Activated naive CD4-positive, alpha-beta T cell treated with anti-CD3 and anti-CD28 coated beads, Interleukin-2, amount 50 U/mL, for 72 hours (primary cell): ENCODE results near the gene KCNJ1. TPM values are rescaled to one million over a fixed set of nuclear protein-coding genes. Genes with fewer than 3 reads are reported as not detected.

Experiments used
- ATAC-seq, 2 donors: fragments of 150-1000 bp; cut with Tn5 transposase; 2 replicates each; pipeline ENCODE4 v1.10.0; 2021; ENCODE audit warnings: mild to moderate bottlenecking in 2 of 2, moderate library complexity in 2 of 2
- DNase-seq, 2 donors: peaks; one replicate each; pipeline ENCODE4 v3.0.0; 2021 to 2022; ENCODE audit warnings: low spot score in 2 of 2
- H3K27ac Mint-ChIP-seq, 2 donors: one replicate each; pipeline ENCODE4 v1.8.0; 2022; ENCODE audit warnings: mild to moderate bottlenecking in 2 of 2, mixed read lengths in 2 of 2
- H3K36me3 Mint-ChIP-seq, 2 donors: one replicate each; pipeline ENCODE4 v1.8.0; 2022; ENCODE audit warnings: mixed read lengths in 2 of 2
- H3K9me3 Mint-ChIP-seq, 2 donors: one replicate each; pipeline ENCODE4 v1.8.0; 2022; ENCODE audit warnings: mixed read lengths in 2 of 2
- total RNA-seq, 2 donors: library from RNA; stranded (reverse); gene quantifications; one replicate each; pipeline ENCODE4 v1.2.3, GENCODE V29; 2022

KCNJ1 gene
- total RNA-seq = not detected

DNA sequence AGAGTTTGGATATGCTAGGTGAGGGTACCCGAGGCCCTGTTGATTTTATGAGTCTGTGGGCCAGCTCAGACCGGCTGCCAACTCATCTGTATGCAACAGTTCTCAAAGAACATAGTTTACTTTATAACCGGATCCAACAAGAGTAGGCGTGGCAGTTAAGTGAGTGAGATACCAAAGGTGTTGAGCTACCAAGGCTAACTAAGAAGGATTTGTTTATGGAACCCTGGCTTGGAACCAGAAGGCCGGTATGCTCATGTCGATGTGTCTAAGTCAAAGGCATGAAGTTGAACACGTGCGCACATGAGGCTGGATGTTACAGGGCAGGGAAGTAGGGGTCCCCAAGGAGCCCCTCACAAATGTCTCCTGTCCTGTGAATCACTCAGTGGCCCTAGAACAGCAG lies at the start of gene KCNJ1:
Gene KCNJ1 (minus strand): TSS at position 20 of the 400 bp plus-strand sequence. CDS start 27,053 bp downstream, outside the sequence.
- Mint-ChIP-seq H3K36me3 (no peaks in the 10 kb centered on the region), H3K27ac (no peak within 1 kb of the TSS), H3K9me3 (no peaks in the 10 kb centered on the region)
- ATAC-seq = peak; percentile 46 to 53
- peak in 1 of 2 donors; percentile 22 for DNase-seq

DNA sequence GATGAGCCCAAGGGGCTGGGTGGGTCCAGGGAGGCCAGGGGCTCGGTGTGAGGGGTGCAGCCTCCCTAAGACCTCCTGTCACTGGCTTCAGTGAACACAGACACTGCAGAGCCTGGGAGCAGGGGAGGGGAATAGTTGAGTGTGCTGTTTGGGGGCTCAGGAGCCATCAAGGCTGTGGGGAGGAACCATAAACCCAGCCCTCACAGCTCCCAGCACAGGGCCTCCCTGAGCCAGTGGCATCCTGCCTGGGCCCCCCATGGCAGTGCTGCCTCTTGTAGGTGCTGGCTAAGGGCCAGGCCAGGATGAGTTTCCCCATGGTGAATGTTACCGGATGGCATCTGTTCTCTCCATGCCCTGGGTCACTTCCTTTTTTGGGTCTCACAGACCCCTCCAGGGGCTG lies 49.6 kb upstream of the KCNJ1 start:
- DNase-seq = no peak
- no peak for ATAC-seq
- Mint-ChIP-seq H3K9me3 (no peaks in the 10 kb centered on the region), H3K36me3 (no peaks in the 10 kb centered on the region), H3K27ac (no peak overlapping the region)

DNA sequence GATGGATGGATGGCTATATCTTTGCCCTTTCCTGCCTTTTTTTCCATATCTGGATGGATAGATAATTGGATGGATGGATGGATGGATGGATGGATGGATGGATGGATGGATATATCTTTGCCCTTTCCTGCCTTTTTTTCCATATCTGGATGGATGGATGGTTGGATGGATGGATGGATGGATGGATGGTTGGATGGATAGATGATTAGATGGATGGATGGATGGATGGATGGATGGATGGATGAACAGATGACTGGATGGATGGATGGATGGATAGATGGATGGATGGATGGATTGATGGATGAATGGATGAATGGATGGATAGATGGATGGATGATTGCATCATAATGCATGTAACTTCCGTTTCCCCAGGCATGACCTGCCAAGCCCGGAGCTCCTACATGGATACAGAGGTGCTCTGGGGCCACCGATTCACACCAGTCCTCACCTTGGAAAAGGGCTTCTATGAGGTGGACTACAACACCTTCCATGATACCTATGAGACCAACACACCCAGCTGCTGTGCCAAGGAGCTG lies 49.0 kb upstream of the KCNJ1 start:
- Mint-ChIP-seq H3K36me3 (no peaks in the 10 kb centered on the region), H3K9me3 (no peaks in the 10 kb centered on the region), H3K27ac (no peak overlapping the region)
- no peak for DNase-seq
- ATAC-seq = no peak

DNA sequence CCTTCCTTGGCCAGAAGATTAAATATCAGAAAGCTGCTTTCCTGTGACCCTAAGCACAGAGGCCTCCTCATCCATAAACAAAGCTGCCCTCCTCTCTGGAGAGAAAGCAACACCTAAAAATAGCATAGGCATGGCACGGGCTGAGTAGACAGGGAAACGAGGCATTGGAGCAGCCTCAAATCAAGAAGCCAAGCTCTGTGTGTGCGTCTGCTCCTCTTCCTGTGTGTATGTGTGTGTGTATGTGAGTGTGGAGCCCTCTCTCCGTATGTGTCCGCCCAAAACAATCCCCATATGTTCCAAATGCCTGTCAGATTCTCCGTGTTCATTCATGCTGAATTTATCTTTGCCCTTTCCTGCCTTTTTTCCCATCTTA lies 48.0 kb upstream of the KCNJ1 start:
- H3K27ac Mint-ChIP-seq = no peak overlapping the region
- no peaks in the 10 kb centered on the region for H3K9me3 Mint-ChIP-seq
- H3K36me3 Mint-ChIP-seq = no peaks in the 10 kb centered on the region
- ATAC-seq (no peak), DNase-seq (no peak)

DNA sequence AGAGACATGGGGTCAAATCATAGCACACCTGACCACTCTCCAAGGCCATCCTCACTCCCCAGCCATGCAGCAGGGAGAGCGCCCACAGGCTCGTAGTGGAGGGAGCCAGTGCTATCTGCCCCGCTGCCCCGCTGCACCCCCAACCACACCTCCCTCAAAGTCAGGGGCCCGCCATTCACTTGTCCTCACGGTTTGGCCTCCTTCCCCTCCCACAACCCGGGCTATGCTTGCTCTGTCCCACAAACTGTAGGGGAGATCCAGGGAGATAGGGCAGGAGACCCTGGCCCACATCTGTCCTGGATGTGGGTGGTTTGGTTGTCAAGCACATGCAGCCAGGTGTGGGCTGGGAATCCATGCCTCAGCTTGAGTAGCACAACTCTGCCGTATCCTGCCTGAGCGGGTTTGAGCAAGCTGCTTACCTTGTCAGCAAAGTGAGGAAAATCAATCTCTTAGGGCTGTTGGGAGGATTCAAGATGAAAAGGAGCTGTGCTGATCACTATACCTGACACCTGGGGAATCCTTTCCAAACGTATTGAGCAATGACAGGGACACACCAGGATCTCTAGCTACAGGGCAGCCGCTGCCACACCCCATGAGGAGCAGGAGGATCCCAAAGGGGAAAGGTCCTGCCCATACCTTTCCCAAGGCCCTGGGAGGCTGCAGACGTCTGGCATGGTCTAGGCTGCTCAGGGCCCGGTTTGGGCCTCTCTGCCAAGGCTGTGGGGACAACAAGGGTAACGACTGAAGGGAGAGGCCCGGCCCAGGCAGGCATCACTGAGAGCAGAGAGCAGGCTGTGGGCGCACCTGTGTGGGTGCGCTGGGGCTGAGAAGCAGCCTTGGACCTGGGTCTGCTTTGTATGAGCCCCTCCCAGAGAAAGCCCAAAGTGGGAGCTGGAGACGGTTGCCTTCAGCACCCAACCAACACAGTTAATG lies 47.4 kb upstream of the KCNJ1 start:
- DNase-seq (no peak), ATAC-seq (no peak)
- no peaks in the 10 kb centered on the region for H3K36me3 Mint-ChIP-seq
- no peaks in the 10 kb centered on the region for H3K9me3 Mint-ChIP-seq
- H3K27ac Mint-ChIP-seq = no peak overlapping the region

DNA sequence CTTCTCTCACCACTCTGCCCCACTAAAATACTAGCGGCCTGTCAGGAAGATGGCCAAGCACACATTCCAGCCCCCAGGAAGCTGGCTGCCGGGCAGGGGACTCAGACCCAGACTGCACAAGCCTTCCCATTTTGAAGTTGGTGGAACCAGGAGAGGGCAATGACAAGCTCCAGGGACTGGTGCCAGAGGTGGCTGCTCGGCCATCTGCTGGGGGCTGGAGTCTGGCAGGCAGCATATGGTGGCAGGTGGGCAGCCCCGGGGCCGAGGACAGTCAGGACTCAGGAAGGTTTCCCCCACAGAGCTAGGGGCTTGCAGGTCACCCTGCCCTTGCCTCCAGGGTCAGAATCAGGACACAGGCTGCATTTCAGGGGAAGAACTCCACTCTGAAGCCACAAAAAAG lies 46.7 kb upstream of the KCNJ1 start:
- Mint-ChIP-seq H3K9me3 (no peaks in the 10 kb centered on the region), H3K36me3 (no peaks in the 10 kb centered on the region), H3K27ac (no peak overlapping the region)
- DNase-seq (no peak), ATAC-seq (no peak)

DNA sequence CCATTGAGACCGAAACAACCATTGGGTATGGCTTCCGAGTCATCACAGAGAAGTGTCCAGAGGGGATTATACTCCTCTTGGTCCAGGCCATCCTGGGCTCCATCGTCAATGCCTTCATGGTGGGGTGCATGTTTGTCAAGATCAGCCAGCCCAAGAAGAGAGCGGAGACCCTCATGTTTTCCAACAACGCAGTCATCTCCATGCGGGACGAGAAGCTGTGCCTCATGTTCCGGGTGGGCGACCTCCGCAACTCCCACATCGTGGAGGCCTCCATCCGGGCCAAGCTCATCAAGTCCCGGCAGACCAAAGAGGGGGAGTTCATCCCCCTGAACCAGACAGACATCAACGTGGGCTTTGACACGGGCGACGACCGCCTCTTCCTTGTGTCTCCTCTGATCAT lies 44.6 kb upstream of the KCNJ1 start:
- Mint-ChIP-seq H3K27ac (no peak overlapping the region), H3K36me3 (no peaks in the 10 kb centered on the region), H3K9me3 (no peaks in the 10 kb centered on the region)
- no peak for DNase-seq
- ATAC-seq = no peak

DNA sequence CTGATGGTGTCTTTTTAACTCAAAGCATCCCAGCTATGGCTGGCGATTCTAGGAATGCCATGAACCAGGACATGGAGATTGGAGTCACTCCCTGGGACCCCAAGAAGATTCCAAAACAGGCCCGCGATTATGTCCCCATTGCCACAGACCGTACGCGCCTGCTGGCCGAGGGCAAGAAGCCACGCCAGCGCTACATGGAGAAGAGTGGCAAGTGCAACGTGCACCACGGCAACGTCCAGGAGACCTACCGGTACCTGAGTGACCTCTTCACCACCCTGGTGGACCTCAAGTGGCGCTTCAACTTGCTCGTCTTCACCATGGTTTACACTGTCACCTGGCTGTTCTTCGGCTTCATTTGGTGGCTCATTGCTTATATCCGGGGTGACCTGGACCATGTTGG lies 44.1 kb upstream of the KCNJ1 start:
- no peak for ATAC-seq
- DNase-seq = no peak
- no peak overlapping the region for H3K27ac Mint-ChIP-seq
- no peaks in the 10 kb centered on the region for H3K9me3 Mint-ChIP-seq
- H3K36me3 Mint-ChIP-seq = no peaks in the 10 kb centered on the region

DNA sequence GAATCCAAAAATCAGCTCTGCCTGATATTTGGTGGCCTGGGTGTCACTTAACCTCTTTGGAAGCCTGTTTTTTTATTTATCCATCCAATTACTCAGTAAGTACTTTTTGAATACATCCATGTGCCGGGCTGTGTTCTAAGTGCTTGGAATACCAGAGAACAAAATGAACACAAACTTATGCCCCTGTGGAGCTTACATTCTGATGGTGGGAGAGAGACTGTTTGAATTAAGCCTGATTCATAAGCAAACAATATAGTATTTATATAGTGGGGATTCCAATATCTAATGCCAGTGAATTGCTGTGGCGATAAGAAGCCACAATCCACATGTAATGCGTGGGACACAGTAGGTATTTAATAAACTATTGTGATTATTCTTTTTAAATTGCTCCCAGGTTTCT lies 43.5 kb upstream of the KCNJ1 start:
- no peak for DNase-seq
- no peaks in the 10 kb centered on the region for H3K9me3 Mint-ChIP-seq

DNA sequence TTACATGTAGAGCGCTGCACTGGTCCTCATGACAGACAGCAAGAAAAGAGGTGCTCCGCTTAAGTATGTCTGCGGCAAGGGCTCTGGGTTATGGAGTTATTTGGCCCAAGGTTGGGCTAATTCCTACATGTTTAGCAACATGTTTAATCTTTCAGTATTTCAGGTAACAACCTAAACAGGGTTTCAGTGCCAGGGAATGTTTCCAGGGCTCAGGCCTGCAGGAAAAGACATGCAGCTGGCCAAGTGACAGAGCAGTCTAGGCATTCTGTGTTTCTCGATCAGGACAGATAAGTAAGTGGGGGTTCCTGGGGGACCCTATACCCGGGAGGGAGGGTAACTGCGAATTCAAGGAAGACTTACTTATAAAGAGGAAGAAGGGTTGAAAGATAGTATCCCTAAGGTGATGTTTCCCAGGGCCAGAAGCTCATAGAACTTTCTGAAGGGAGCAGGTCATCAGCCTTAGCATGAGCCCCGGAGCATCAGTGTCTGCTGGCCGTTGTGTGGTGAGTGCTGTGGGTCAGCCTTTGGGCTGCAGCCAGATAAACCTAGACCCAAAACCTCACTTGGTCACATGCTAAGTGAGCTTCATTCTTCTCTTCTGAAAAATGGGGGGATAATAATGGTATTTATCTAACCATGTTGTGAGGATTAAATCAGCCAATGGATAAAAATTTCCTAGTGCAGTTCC lies 42.5 kb upstream of the KCNJ1 start:
- Mint-ChIP-seq H3K9me3 (no peaks in the 10 kb centered on the region), H3K27ac (no peak overlapping the region), H3K36me3 (no peaks in the 10 kb centered on the region)
- ATAC-seq (no peak), DNase-seq (no peak)

More for the DNA sequence above, 43.5 kb upstream of the KCNJ1 start:
- ATAC-seq = no peak
- Mint-ChIP-seq H3K36me3 (no peaks in the 10 kb centered on the region), H3K27ac (no peak overlapping the region)

DNA sequence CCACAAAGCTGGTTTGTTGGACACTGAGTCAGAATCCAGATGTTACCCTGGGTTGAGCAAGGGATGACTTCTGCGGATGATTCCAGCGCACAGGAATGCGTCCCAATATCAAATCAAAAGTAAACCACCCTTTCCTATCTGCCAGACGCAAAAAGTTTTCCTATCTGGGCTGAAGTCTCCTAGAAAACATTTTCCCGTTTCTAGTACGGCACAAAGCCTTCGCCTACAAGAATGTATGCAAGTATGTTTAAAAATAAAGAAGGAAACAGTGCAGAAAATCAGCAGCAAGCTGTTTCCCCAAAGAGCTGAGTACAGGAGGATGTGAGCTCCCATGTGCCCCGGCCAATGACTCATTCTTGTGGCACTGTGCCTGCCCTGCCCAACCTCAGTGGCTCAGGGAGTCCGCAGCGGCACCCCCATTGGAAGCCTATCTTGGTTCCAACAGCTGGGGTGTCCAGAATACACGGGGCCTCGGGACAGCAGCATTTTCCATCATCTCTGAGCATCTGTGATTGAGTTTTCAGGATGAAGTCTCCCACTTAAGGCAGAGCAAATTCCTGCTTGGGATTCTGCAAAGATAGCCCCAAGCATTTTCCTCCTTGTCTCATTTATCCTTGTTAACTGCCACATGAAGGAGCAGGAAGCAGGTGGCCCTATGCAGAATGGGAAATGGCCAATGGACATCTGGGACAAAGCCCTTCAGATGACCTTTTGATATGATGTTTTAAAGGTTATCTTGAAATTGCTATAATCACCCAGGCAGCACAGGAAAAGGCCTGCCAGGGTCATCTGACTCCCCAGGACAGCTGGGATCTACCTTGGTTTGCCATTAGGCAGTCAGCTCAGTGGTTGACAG lies 41.5 kb upstream of the KCNJ1 start:
- ATAC-seq (no peak), DNase-seq (no peak)
- Mint-ChIP-seq H3K36me3 (no peaks in the 10 kb centered on the region), H3K9me3 (no peaks in the 10 kb centered on the region), H3K27ac (no peak overlapping the region)

DNA sequence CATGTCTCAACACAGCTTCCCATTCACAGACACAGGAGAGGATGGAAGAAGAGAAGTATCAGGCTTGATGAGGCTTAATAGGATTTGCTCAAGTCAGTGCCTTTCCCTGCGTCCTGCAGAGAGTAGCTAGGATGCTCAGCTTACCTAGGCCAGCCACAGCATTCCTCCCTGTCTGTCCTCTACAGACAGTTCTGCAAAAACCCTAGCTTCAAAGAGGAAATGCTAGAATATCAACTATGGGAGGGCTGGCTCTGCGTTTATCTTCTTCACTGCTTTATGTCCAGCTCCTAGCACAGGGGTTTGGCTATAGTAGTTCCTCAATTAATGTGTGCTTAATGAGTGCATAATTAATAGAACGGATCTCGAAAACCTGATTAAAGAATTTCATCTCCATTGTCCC lies 40.5 kb upstream of the KCNJ1 start:
- DNase-seq (no peak), ATAC-seq (no peak)
- Mint-ChIP-seq H3K27ac (no peak overlapping the region), H3K36me3 (no peaks in the 10 kb centered on the region), H3K9me3 (no peaks in the 10 kb centered on the region)

DNA sequence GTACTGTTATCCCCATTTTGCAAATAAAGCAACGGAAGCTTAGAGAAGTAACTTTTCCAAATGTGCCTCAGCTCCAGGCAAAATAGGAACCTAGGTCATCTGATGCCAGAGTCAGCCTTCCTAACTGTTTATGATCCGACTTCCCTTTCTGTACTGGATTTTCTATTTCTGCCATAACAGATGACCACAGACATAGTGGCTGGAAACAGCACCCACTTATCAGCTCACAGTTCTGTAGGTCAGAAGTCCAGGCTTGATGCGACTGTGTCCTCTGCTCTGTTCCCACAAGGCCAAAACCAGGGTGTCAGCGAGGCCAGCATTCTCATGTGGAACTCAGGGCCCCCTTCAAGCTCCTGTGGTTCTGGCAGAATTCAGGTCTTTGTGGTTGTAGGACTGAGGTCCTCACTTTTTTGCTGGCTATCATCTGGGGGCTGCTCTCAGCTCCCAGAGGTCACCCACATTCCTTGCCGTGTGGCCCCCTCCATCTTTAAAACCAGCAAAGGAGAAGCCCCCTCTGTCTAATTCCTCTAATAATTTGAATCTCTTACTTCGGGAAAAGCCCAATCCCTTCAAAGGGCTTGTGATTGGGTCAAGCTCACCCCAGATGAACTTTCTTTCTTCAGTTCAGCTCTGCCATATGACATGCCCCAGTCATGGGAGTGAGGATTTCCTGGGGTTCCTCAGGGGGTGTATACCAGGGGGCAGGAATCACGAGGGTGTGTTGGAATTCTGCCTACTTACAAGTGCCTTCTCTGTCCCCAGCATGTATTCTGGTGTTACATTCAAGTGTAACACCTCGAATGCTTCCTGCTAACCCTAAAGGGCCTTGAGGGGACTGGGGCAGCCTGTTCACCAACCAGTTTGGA lies 39.3 kb upstream of the KCNJ1 start:
- DNase-seq (no peak), ATAC-seq (no peak)
- Mint-ChIP-seq H3K36me3 (no peaks in the 10 kb centered on the region), H3K27ac (no peak overlapping the region), H3K9me3 (no peaks in the 10 kb centered on the region)

DNA sequence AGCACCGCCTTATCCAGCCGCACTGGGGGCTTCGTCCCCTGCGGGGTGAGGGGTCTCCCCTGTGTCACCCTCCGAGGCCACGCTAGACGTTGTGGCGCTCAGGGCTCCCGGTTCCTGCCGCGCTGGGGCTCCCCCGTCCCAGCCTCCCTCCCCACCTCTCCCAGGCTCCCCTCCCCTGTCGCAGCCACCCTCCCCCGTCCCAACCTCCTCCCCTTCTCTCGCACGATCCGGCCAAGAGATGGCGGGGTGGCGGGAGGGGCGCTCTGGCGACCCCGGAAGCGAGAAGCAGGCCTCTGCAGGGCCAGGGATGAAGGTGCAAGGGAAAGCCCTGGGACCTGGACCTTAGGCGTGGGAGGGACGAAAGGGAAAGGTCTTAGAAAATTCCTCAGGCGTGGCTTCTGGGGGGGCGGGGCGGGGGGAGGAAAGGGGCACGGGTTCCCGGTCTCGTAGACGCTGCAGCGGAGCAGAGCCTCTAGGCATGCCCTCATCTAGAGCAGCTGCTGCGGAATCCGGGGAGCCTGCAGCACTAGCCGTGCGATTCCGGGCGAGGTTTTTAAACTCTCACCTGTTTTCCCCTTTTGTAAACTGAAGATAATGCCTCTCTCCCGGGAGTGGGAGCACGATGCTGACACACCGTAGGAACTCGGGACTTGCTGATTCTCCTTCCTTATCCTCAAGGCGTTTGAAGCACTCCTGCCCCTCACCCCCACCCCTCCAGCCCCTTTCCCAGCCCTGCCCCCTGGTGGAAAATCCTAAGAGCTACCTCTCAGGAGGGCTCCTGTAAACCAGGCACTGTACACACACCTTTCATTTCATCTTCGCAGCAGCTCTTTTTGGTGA lies 38.5 kb upstream of the KCNJ1 start:
- Mint-ChIP-seq H3K36me3 (no peaks in the 10 kb centered on the region), H3K27ac (no peak overlapping the region), H3K9me3 (no peaks in the 10 kb centered on the region)
- peak in 1 of 2 donors; percentile 49 for DNase-seq
- ATAC-seq = peak; percentile 68 to 80

DNA sequence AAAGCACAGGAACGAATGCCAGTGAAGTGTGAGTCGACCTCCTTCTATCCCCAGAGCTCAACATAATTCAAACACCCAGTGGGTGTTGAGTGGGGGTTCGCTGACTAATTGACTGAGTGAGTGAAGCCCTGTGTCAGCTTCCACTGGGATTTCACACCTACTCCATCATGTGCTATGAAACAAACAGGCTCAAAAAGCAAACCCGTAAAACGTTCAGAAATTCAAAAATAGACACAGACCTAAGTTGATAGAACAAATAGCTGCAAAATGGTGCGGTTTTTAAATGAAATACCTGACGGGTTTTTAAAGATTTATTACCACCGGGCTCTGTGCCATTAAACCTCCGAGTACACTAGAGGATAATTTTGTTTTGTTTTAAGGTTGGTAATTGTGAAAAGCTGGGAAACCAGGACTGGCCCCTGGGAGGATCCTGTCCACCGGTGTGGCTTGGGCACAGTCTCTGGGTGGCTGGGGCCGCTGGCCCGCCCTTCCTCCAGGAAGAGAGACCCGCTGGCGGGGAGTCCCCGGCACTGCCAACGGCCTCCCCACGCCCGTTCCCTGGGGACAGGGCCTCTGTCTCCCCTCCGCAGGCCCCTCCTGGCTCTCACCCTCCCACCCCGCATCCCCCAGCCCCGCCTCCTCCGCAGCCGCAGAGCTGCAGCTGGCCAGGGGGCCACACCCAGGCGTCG lies 37.7 kb upstream of the KCNJ1 start:
- no peaks in the 10 kb centered on the region for H3K36me3 Mint-ChIP-seq
- H3K9me3 Mint-ChIP-seq = no peaks in the 10 kb centered on the region
- no peak overlapping the region for H3K27ac Mint-ChIP-seq
- DNase-seq (no peak), ATAC-seq (peak in 1 of 2 donors; percentile 56)
